ENCODE results near the gene EME2. TPM values are rescaled to one million over a fixed set of nuclear protein-coding genes. Genes with fewer than 3 reads are reported as not detected.

EME2 gene
- total and polyA plus RNA-seq, 12 donors: 1.8 to 90.7 (median 19.2) TPM

DNA sequence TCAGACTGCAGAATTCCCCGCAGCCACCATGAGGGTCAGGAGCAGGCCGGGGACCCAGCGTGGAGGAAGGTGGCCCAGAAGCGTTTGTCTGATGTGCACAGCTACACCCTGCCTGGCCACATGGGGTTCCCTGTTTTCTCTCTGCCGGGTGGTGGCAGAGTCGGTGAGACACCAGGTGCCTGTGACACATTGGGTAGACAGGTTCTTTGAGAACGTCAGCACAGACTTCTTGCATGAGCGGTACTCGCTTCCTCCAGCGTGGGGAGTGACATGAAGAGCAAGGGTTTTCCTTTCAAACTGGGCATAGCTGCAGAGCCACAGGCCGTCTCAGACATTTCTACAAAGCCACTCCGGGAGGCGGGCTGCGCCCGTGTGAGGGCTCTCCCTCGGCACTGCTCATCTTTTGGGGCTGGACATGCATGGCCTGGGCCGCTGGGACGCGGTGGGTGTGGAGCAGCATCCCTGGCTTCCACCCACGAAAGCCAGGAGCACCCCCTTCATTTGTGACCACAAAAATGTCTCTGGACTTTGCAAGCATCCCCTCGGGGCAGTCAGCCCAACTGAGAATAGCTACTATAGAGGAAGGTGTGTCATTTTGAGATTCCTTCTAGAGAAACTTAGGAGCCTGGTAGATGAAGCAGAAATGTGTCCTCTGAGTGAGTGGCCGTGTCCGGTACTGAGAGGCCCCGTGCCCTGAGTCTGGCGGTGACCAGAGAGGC, 27.3 kb upstream of the EME2 start:
- Histone ChIP-seq H3K4me1 (replicated peaks in 1 of 2) (no peaks in the 10 kb centered on the region), H3K9me3 (replicated peaks in 1 of 3) (no peaks in the 10 kb centered on the region), H3K27me3 (no peaks in the 10 kb centered on the region), H3K27ac (no peak overlapping the region), H3K36me3 (replicated peaks in 1 of 2) (peaks cover 0 to 70% of the 10 kb centered on the region in 2 donors), H3K4me3 (no peak overlapping the region)
- TF ChIP-seq, protein P1, sequence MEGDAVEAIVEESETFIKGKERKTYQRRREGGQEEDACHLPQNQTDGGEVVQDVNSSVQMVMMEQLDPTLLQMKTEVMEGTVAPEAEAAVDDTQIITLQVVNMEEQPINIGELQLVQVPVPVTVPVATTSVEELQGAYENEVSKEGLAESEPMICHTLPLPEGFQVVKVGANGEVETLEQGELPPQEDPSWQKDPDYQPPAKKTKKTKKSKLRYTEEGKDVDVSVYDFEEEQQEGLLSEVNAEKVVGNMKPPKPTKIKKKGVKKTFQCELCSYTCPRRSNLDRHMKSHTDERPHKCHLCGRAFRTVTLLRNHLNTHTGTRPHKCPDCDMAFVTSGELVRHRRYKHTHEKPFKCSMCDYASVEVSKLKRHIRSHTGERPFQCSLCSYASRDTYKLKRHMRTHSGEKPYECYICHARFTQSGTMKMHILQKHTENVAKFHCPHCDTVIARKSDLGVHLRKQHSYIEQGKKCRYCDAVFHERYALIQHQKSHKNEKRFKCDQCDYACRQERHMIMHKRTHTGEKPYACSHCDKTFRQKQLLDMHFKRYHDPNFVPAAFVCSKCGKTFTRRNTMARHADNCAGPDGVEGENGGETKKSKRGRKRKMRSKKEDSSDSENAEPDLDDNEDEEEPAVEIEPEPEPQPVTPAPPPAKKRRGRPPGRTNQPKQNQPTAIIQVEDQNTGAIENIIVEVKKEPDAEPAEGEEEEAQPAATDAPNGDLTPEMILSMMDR (IDR thresholded peaks at IDR 0.05): no peak
- TF ChIP-seq POLR2A (IDR thresholded peaks at IDR 0.05): no peak
- no peak for DNase-seq
- 88 to 97% (median 94%) methylated on average over 5 to 25 of the region's 25 CpGs for WGBS, 4 donors
- intact Hi-C loops (cut with DNase I): loop anchor here in 1 of 2 donors (10.0 kb wide), 1 partner anchor 71 kb away; the partner anchor contains the start of gene JPT2

DNA sequence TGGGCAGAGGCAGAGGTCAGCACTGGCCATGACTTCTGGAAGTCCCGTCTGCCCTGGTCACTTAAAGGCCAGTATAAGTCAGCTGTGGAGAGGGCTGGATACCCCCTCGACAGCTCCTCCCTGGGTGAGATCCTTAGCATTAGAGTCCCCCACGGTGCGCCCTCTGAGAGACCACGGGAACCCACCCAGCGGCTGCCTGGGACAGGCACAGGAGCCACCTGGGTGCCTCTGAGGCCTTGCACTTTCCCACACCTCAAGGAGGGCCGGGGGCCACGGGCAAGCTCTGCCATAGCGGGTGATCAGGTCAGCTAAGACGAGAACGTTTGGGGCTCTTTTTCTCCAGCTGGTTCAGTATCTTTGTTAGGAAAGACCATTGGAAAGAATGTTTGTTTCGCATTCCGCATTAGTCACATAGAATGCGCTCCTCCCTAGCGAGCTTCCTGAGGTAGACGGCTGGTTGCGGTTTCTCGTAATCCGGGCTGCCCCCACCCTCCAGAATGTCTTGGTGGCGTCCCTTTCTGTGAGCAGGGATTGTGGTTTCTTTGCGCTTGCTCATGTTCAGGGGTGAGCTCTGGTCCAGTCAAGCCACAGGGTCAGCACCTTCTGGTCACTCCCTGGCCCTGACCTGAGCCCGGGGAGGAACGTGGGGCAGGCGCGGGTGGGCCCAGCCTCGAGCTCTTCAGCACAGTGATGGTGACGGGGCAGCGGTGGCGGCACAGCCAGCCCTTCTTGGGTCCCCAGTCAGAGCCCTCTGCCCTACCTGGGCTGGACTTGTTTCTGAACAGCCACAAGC, 26.5 kb upstream of the EME2 start:
- no peaks in the 10 kb centered on the region for H3K27me3 ChIP-seq
- intact Hi-C loops (cut with DNase I): loop anchor here in 1 of 2 donors (10.0 kb wide), 1 partner anchor 71 kb away; the partner anchor contains the start of gene JPT2
- 90 to 95% (median 94%) methylated on average over 17 to 29 of the region's 29 CpGs for WGBS, 4 donors
- no peak overlapping the region for H3K27ac ChIP-seq
- DNase-seq: no peak
- no peak for TF ChIP-seq POLR2A (IDR thresholded peaks at IDR 0.05)
- TF ChIP-seq, protein P1 (IDR thresholded peaks at IDR 0.05): no peak
- H3K4me3 ChIP-seq: no peak overlapping the region
- no peaks in the 10 kb centered on the region for H3K9me3 ChIP-seq (replicated peaks in 1 of 3)
- no peaks in the 10 kb centered on the region for H3K4me1 ChIP-seq (replicated peaks in 1 of 2)
- H3K36me3 ChIP-seq (replicated peaks in 1 of 2): peaks cover 0 to 71% of the 10 kb centered on the region in 2 donors

DNA sequence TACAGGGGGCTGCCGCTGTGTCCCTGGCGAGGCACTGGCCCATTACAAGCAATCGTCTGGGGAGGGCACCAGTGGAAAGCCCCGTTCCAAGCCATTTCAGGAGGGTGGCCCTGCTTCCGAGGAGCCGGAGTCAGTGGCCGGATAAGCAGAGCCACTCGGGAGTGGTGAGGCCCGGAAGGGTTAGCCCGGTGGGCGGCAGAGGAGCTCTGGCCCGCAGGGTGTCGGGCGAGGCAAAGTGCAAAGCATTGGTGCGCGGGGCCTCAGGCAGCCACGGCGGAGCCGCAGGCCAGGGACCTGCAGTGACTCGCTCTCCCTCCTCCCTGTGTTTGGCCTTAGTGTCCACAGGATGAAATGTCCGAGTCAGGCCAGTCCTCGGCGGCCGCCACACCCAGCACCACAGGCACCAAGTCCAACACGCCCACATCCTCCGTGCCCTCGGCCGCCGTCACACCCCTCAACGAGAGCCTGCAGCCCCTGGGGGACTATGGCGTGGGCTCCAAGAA, 25.9 kb upstream of the EME2 start:
- H3K36me3 ChIP-seq (replicated peaks in 1 of 2): peaks cover 0 to 74% of the 10 kb centered on the region in 2 donors
- WGBS, 4 donors: 92 to 93% (median 93%) methylated on average over 10 to 31 of the region's 31 CpGs
- DNase-seq: no peak
- no peaks in the 10 kb centered on the region for H3K9me3 ChIP-seq (replicated peaks in 1 of 3)
- no peaks in the 10 kb centered on the region for H3K4me1 ChIP-seq (replicated peaks in 1 of 2)
- H3K27ac ChIP-seq: no peak overlapping the region
- no peaks in the 10 kb centered on the region for H3K27me3 ChIP-seq
- TF ChIP-seq, protein P1 (IDR thresholded peaks at IDR 0.05): no peak
- TF ChIP-seq POLR2A (IDR thresholded peaks at IDR 0.05): no peak
- no peak overlapping the region for H3K4me3 ChIP-seq
- intact Hi-C loops (cut with DNase I): loop anchor here in 1 of 2 donors (10.0 kb wide), 1 partner anchor 72 kb away; the partner anchor contains the start of gene JPT2

DNA sequence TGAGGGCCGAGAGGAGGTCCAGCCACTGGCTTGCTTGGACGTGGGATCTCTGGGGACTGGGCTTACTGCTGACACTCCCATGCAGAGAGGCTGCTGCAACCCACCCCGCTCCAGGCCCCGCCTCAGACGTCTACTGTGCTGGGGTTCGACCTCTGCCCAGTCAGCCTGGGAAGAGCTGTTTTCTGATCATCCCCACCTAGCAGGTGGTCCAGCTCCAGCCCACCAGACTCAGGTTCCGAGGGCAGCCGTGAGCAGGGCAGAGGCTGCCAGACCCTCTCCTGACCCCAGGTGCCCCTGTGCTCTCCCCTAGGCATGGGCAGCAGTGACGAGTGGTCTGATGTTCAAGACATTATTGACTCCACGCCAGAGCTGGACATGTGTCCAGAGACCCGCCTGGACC, 24.7 kb upstream of the EME2 start:
- Histone ChIP-seq H3K36me3 (replicated peaks in 1 of 2) (peaks cover 0 to 86% of the 10 kb centered on the region in 2 donors), H3K4me3 (no peak overlapping the region), H3K9me3 (replicated peaks in 1 of 3) (no peaks in the 10 kb centered on the region), H3K27me3 (no peaks in the 10 kb centered on the region), H3K4me1 (replicated peaks in 1 of 2) (no peaks in the 10 kb centered on the region), H3K27ac (no peak overlapping the region)
- WGBS, 4 donors: 60 to 88% (median 85%) methylated on average over 2 to 11 of the region's 11 CpGs
- intact Hi-C loops (cut with DNase I): loop anchor here in 1 of 2 donors (10.0 kb wide), 1 partner anchor 73 kb away; the partner anchor contains the start of gene JPT2
- DNase-seq: no peak
- TF ChIP-seq POLR2A (IDR thresholded peaks at IDR 0.05): no peak

All from adrenal gland (tissue), 12 donors.